SK-N-MC (cell line): ENCODE measurements around the gene FUOM.
"Not testable (repeated sequence)": the region's sequence is repeated elsewhere in the genome, so short reads cannot be mapped to it uniquely, and the experiment has no call there.

ENCODE experiments used
- DNase-seq: peaks from one replicate; pipeline ENCODE4 v3.0.0-alpha.2; 2011; ENCODE audit warnings: low read depth, low spot score
- H3K27ac ChIP-seq: fragments of 200-600 bp; sonication (generic); 2 replicates; pipeline ENCODE4 v1.5.1; 2016; ENCODE audit warnings: mixed run types
- H3K36me3 ChIP-seq: fragments of 200-600 bp; sonication (generic); 2 replicates; pipeline ENCODE4 v1.6.1; 2017; ENCODE audit warnings: antibody characterized with exemption, low read length, mixed read lengths; ENCODE audit not compliant: insufficient read depth
- H3K4me3 ChIP-seq: fragments of 200-600 bp; sonication (generic); 2 replicates; pipeline ENCODE4 v1.5.1; 2016
- H3K9ac ChIP-seq: fragments of 200-600 bp; sonication (generic); 2 replicates; pipeline ENCODE4 v1.8.0; 2017; ENCODE audit warnings: mixed run types, mixed read lengths; ENCODE audit not compliant: insufficient read length
- H3K9me3 ChIP-seq: fragments of 200-600 bp; sonication (generic); 2 replicates; pipeline ENCODE4 v1.6.1; 2017; ENCODE audit warnings: low read depth, mild to moderate bottlenecking, antibody characterized with exemption, low read length, moderate library complexity, mixed read lengths
- EZH2 ChIP-seq: fragments of 200-600 bp; sonication (generic); IDR thresholded peaks from one replicate; pipeline ENCODE4 v1.6.1; 2017; ENCODE audit warnings: antibody characterized with exemption
- FOXP2 ChIP-seq: optimal IDR thresholded peaks from 2 replicates; pipeline ENCODE3; 2011; ENCODE audit warnings: mild to moderate bottlenecking, moderate library complexity; ENCODE audit not compliant: insufficient read depth; ENCODE audit errors: extremely low read length, control extremely low read depth
- POLR2AphosphoS5 ChIP-seq: IDR thresholded peaks from 2 replicates; pipeline ENCODE4 v1.6.1; 2012; ENCODE audit warnings: mild to moderate bottlenecking, low read depth, low read length, borderline replicate concordance

Gene FUOM

DNA sequence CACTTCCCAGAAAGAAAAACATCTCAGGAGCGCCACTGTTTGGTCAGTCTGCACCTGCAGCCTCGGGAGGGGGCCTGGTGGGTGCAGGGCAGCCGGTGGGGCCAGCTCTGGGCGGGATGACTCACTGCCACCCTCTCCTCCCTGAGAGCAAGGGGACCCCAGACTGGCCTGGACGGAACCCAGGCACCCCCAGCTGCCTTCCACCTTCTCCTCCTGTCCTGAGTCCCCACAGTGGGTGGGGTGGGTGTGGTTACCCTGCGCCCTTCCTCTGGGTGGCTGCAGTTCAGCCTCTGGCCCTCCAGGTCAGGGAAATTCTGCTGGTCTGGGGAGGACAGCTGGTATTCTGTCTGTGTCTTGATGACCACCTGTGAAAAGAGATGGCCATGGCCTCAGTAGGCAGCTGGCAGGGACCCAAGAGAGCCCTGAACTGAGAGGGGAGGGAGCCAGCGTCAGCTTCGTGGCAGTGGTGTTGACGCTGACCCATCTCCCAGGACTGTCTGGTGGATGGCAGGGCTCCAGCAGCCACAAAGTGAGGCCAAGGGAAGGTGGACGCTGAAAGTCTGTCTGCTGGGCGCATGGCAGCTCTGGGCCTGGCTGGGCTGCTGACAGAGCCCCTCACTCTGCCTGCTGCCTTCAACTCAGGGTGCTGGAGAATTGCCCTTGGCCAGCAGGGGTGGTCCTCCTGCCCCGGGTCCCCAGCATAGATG, 30.0 kb downstream of the FUOM start:
- Histone ChIP-seq H3K9me3 (no peaks in the 10 kb centered on the region), H3K4me3 (no peak overlapping the region), H3K36me3 (no peaks in the 10 kb centered on the region), H3K27ac (no peak overlapping the region), H3K9ac (no peak overlapping the region)
- TF ChIP-seq FOXP2 (no peak), POLR2AphosphoS5 (no peak), EZH2 (no peak)
- DNase-seq: no peak

DNA sequence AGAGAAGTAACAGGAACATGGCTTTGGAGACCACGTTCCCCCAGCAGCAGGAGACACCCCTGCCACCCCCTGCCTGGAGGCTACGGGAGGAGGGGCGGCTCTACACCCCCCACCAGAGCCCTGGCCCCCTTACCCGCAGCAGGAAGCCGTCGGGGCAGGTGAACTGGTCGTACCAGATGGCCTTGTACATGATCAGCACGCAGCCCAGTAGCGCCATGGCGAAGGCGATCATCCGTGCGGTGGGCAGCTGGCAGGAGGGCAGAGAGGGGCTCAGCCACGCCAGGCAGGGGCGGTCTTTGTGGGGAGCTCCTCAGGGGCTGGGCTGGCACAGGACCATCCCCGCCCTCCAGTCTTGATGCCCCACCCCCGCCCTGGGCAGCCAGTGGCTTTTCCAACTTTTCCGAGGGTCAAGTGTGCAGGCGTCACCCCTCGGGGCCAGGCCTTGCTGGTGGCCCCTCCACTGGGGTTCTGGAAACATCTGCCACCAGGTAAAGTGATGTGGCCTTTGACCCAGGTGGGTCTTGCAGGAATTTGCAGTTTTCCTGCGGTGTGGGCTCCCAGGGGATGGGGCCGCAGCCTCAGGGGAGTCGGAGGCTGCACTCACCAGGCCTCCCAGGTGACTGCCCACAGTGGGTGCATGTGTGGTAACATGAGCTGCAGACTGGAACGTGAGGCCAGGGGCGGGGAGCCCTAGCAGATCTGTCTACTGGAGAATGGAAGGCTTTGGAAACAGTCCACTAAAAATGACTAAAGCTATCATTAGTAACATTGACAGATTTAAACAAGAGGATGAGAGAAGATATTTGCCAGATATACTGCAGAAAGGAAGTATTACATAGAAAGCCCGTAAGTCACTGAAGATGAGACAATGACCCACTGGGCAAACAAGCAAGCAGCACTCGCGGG, 30.8 kb downstream of the FUOM start:
- Histone ChIP-seq H3K36me3 (no peaks in the 10 kb centered on the region), H3K9me3 (no peaks in the 10 kb centered on the region), H3K27ac (no peak overlapping the region), H3K4me3 (no peak overlapping the region), H3K9ac (no peak overlapping the region)
- no peak for DNase-seq
- no peak for TF ChIP-seq FOXP2
- TF ChIP-seq EZH2: no peak
- TF ChIP-seq POLR2AphosphoS5: no peak

DNA sequence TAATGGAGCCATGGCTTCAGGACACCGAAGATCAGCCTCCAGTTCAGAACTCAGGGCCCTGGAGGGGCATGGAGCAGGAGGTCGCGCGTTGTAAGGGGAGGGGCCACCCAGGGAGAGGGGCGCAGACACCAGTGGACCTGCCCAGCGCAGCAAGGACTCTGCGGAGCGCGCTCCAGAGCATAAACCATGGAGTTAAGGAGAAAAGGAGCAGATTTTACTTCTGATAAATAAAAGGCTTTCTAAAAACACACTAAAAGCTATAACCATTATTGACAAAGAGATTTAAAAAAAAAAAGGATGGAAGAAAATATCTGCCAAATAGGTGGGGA, 31.6 kb downstream of the FUOM start:
- peak overlapping the region; percentile 68 for H3K4me3 ChIP-seq
- H3K9me3 ChIP-seq: no peaks in the 10 kb centered on the region
- no peak overlapping the region for H3K9ac ChIP-seq
- DNase-seq: no peak
- no peak overlapping the region for H3K27ac ChIP-seq
- H3K36me3 ChIP-seq: no peaks in the 10 kb centered on the region
- TF ChIP-seq EZH2 (no peak), FOXP2 (no peak)

DNA sequence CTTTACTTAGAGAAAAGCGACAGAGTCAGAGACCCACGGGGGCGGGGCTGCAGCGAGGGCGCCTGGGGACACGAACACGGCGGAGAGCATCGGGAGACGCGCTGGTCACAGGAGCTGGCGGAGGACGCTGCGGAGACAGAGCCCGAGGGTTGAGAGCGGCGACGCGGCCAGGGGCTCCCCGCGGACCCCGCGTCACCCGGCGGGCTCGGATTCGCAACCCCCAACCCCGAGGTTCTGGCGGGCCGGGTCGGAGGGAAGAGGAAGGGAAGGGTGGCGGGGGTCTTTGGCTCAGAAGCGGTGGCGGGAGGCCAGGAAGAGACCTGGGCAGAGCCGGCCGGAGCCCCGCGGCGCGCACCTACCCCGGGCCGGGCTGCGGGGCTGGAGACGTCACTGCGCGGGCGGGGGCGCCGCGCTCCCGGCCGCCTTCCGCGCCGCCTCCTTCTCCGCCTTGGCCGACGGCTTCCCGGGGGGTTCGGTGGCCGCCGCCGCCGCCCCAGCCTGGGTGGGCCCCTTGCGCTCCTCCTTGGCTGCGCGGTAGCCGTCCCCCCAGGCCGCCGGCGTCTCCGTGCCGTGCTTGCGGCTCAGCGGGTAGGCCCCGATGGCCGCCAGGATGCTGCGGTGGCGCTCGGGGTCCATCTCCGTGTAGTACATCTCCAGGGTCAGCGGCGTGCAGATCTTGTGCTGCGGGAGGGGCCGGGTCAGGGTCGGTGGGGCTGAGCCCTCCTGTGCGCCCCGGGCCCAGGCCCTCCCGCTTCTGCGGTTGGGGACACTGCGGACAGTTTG, 32.2 kb downstream of the FUOM start:
- no peak for DNase-seq
- Histone ChIP-seq H3K4me3 (peak overlapping the region; percentile 68), H3K9ac (no peak overlapping the region), H3K27ac (no peak overlapping the region), H3K9me3 (no peaks in the 10 kb centered on the region), H3K36me3 (no peaks in the 10 kb centered on the region)
- TF ChIP-seq POLR2AphosphoS5 (no peak), EZH2 (no peak), FOXP2 (no peak)

DNA sequence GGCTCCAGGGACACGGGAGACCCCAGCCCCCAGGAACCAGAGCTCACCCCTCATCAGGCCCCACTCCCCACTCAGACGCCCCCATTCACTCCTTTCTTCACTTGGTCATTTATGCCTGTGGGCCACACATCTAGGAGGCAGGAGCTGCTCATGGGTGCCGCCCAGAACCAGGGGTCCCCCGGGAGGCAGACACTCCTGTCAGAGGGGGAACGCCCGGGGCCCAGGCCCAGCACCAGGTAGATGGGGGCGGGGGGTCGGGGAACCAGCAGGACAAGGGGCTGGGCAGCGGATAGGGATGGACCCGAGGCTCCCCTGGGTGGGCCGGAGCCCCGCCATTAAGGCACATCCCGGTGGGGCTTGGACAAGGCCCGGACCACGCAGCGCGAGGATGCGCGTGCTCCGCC, 33.0 kb downstream of the FUOM start:
- Histone ChIP-seq H3K36me3 (no peaks in the 10 kb centered on the region), H3K4me3 (peak overlapping the region; percentile 68), H3K9ac (no peak overlapping the region), H3K9me3 (no peaks in the 10 kb centered on the region), H3K27ac (no peak overlapping the region)
- TF ChIP-seq EZH2 (no peak), FOXP2 (no peak), POLR2AphosphoS5 (no peak)
- DNase-seq: no peak

DNA sequence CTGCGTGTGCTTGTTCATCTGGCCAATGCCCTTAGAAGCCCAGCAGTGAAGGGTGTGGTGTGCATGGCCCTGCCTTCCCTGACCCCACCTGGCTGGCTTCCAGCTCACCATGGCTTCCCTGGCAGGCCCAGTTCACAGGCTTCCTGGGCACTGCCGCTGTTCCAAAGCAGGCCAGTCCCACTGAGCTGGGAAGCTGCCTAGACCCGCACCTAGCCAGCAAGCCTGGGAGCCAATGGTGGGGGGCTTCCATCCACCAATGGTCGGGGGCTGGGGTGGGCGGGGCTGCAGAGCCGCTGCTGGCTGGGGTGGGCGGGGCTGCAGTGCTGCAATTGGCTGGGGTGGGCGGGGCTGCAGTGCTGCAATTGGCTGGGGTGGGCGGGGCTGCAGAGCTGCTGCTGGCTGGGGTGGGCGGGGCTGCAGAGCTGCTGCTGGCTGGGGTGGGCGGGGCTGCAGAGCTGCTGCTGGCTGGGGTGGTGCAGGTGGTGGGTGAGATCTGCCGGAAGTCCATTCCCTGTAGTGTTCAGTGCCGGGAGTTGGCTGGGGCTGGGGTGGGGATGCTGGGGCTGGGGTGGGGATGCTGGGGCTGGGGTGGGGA, 33.5 kb downstream of the FUOM start:
- Histone ChIP-seq H3K36me3 (no peaks in the 10 kb centered on the region), H3K4me3 (peak overlapping the region; percentile 47; the same call in 1 of the 2 replicates), H3K9me3 (no peaks in the 10 kb centered on the region), H3K9ac (no peak overlapping the region), H3K27ac (no peak overlapping the region)
- TF ChIP-seq FOXP2 (no peak), POLR2AphosphoS5 (no peak), EZH2 (no peak)
- DNase-seq: no peak

DNA sequence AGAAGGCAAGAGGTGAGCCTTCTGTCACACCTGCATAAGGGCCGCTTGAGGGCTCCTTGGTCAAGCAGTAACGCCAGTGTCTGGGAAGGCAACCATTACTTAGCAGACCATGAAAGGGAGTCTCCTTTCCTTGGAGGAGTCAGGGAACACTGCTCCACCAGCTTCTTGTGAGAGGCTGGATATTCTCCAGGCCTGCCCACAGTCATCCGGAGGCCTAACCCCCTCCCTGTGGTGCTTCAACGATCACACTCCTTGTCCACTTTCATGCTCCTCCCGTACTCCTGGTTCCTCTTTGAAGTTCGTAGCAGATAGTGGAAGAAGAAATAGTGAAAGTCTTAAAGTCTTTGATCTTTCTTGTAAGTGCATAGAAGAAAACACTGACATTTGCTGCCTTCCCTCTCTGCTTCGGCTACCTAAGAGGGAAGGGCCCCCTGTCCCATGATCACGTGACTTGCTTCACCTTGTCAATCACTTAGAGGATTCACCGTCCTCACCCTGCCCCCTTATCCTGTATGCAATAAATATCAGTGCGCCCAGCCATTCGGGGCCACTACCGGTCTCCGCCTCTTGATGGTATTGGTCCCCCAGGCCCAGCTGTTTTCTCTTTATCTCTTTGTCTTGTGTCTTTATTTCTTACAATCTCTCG, 35.6 kb downstream of the FUOM start:
- not testable (repeated sequence) for DNase-seq, H3K9me3 ChIP-seq

DNA sequence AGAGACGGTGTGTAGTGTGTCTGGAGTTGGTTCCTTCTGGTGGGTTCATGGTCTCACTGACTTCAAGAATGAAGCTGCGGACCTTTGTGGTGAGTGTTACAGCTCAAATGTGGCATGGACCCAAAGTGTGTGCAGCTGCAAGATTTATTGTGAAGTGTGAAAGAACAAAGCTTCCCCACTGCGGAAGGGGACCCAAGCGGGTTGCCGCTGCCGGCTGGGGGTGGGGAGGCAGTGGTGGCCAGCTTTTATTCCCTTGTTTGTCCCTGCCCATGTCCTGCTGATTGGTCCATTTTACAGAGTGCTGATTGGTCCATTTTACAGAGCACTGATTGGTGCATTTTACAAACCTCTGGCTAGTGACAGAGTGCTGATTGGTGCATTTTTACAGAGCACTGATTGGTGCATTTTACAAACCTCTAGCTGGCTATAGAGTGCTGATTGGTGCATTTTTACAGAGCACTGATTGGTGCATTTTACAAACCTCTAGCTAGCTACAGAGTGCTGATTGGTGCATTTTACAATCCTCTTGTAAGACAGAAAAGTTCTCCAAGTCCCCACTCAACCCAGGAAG, 36.9 kb downstream of the FUOM start:
- not testable (repeated sequence) for H3K9me3 ChIP-seq, H3K4me3 ChIP-seq

More for the DNA sequence above, 35.6 kb downstream of the FUOM start:
- H3K9ac ChIP-seq, H3K36me3 ChIP-seq, H3K27ac ChIP-seq, H3K4me3 ChIP-seq: not testable (repeated sequence)

More for the DNA sequence above, 36.9 kb downstream of the FUOM start:
- H3K36me3 ChIP-seq, DNase-seq, H3K9ac ChIP-seq, H3K27ac ChIP-seq: not testable (repeated sequence)
